Measurements from ENCODE around the gene PIP5K1B.

PIP5K1B gene

DNA sequence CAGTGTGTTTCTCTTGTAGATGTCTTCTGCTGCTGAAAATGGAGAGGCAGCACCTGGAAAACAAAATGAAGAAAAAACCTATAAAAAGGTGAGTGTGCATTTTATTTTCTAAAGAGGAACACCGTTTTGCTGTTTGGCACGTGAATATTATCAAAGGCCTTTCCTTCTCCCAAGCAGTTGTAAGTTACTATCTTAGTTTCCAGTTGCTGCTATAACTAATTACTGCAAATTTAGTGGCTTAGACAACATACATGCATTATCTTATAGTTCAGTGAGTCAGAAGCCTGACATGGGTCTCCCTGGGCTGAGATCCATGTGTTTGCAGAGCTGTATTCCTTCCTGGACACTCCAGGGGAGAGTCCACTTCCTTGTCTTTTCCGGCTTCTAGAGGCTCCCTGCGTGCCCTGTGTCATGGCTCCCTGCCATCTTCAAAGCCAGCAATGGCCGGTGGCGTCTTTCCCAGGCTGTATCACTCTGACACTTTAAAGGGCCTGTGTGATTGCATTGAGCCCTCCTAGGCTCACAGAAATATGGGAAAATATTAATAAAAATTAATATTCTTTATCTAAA lies 117.6 kb downstream of the PIP5K1B start:
- no peak for DNase-seq

DNA sequence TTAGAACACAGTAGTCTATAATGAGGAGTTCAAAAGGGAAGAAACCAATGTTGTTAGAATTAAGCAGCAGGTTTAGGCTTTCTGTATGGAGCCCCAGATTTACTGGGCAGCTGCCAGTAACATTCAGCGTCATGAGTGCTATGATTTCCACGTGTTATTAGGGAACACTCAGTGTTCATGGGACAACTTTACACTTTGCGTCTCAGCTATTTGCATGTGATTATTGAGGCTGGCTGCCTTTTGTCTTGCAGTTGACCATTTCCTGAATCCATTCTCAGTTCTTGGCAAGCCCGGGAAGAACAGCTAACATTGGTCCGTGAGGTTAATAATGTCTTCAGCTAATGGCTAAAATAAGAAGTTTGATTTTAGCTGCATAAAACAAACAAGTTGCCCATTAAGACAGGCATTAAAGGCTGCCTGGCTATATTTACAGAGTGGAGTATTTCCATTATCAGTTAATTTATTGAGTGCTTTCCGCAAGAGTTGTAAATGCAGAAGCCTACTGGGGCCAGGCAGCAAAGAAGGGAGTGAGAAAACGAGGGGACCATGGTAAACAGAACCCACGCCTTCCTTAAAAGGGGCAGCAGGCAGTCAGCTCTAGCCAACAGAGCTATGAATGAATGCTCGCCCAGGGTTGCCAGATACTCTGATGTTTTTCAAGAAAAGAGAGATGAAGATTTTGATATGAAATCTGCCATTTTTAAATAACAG lies 120.9 kb downstream of the PIP5K1B start:
- no peak for DNase-seq

DNA sequence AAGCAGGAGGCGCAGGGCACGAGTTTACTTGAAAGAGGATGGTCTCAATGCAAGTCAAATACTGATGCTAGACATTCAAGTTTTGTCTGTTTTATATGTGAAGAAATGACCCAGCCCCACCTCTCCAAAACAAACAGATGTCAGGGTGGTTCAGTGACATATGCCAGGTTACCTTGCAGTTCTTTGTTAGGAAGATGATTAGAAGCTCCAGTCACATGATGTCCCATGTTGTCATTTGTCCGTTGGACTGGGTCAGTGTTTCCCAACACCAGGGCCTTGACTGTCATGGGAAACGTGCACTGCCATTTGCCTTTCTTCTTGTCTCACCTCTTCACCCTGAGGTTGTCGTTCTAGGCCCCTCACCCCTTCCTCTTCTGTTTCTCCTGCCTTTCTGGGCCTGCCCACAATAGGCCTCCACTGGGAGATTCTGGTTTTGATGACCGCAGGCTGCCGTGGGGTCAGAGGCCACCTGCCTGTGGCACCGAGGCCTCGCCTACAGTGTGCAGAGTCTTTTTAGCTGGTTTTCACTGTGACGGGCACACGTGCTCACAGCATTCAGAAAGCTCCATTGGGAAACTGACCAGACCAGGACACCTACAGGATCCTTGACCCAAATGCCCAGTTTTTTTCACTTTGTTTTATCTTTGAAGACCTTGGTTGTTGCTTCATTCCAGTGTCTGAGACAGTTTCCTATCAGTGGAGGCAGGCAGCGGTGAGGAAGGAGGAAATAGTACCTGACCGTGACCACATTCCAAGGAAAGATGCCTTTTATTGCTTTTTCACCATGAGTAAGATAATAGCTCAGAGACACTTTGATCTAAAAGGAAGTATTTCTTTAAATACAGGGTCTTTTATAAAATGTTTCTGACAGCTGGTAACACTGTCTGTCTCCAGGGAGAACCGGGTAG lies 123.1 kb downstream of the PIP5K1B start:
- DNase-seq: no peak

DNA sequence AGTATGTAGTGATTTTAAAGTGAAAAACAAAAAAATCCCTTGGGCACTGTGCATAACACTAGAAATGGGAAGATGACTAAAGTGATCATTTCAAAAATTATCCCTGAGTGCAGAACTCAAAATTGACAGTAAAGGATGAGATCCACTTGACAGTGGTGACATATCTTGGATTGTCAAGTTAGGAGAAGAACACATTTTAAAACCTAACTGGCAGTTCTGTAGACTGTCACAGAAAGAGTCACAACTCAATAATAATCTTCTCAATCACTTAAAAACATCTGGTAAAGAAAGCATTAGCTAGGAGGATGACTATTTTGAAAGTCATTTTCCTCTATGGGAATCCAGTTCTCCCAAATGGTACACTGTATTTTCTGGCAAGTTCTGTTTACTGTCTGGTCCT lies 127.1 kb downstream of the PIP5K1B start:
- DNase-seq: no peak

DNA sequence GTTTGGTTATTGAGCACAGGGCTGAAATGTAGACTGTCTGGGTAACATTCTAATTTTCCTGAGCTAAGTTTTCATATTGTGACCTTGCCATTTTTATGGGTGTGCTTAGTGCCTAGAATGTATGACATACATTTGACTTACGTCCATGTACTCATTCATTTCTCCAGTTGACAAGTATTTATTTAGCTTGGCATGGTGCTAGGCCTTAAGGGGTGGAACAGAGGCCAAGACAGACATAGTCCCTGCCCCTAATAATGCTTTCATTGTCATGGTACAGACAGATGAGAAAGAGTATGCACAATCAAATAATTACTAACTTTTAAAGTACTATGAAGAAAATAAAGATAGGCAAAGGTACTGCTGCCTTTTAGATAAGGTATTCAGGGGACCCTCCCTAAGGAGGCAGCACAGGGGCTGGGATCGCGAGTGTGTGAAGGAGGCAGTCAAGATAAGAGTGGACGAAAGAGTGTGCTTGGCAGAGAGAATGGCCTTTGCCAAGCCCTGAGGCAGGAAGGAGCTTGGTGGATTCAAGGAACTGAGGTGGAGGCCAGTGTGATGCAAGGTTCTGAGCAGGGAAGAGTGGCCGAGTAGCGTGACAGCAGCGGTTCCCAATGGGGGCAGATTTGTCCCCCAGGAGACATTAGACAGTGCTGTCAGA lies 128.0 kb downstream of the PIP5K1B start:
- no peak for DNase-seq

DNA sequence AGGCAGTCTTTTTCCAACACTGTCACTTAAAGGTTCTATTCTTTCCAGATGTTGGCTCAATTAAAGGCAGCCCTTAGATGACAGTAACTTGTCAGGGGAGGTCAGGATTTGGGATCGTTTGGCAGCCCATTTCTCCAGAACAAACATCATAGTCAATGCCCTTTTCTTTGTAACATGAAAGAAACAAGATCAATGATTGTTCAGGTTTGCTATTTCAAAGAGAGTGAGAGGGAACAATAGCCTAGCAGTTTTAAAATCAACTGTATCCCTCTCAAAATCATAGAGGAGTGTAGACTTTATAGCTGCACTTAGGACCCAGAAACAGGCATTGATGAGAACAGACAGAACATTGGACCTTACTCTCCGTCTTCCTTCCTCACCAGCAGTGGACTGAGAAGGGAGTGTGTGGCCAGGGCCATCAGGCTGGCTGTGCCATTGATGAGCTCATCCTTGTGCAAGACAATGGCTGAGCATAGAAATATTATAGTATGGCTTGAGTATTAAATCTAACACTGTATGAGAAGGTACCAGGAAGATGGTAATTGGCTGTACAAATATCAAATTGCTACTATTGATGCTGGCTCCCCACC lies 130.0 kb downstream of the PIP5K1B start:
- no peak for DNase-seq

DNA sequence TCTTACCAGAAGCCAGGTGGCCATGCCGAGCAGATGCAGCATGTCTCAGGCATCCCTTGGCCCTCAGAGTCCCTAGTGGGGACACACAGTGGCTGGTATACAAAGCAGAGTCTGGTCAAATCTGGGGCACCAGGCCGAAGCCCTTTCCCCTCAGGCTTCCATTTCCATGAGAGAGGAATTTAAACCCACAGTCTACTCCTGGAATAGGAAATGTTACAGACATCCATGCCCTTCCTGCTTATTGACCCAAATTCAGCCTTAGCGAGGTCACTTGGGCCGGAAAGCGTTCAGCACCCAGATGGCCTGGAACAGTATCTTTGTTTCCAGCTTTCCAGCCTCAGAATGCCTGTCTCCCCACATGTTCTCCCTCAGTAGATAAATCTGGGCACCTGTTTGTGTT lies 131.7 kb downstream of the PIP5K1B start:
- DNase-seq: no peak

DNA sequence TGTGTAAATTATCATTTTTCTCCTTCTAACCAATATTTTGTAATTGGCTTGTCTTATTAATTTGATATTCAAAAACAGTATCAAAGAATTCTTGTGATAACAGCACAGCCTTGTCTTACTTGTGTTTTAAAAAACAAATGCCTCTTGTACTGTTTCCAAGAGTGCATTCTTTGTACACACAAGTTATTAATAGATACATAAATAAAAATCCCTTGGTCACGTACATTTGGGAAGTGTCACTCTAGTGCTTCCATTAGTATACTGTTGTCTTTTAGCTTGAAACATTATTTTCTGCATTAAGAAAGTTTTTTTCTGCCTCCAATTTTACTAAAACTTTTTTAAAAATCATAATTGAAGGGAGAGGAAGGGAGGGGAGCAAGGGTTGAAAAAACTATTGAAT lies 133.2 kb downstream of the PIP5K1B start:
- DNase-seq: no peak

DNA sequence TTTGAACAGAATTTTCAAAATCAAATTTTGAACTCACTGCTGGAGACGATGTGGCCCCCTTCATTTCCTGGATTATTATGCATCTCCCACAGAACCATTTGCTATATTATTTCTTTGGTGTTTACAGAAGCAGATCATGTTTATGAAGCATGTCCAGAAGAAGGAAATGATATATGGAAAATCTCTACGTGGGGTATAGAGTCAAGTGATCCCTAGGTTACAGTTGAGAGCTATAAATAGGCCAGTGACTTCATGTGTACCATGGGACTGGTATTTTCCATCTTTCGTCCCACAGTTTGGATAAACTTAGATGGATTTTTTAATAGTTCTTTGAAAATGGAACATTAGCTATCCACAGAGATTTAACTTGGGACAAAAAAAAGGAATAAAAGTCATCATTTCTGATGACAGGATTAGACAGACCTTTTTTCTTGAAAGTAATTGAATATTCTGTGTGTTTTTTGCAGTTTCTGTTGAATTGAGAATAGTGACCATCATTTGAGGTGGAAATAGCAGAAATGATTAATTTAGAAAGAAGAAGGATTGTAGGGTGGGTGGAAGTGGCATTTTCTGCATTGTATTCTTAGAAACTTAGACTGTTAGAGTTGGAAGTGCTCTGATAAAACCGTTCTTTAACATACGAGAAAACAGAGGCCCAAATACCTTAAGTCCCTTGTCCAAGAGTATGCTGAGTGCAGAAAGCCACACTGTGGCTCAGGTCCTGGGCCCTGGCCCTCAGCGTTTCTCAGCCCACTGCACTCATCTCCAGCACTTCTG lies 136.4 kb downstream of the PIP5K1B start:
- DNase-seq: no peak

DNA sequence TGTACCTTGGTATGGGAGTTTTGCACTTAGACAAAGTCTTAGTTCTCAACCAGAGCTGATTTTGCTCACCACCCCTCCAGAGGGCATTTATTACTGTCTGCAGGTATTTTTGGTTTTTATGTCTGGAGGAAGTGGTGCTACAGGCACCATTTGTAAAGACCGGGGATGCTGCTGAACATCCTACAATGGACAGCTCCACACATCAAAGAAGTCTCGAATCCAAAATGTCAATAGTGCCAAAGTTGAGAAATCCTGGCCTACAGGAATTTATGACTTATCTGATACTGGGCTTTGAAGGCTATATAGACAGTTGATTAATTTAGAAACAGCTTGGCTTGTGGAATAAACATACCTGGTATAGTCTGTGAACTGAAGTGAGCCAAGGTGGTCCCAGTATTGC lies 137.5 kb downstream of the PIP5K1B start:
- DNase-seq: no peak

DNA sequence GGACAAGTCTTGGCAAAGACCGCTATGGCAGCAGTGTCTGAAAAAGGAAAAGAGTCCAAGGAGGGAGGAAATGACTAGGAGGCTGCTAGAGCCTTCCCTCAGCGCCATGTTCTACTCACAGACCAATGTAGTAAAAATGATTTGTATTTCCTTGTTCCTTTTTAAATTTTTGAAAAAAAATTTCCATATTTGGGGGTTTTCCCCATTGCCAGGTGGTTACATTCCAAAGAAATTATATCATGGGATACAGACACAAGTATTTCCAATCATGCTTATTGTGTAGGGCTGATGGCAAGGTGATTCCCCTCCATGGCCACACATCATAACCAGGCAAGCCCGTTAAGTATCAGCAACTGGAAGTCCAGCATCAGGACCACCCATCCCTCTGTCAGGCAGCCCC lies 138.2 kb downstream of the PIP5K1B start:
- no peak for DNase-seq

DNA sequence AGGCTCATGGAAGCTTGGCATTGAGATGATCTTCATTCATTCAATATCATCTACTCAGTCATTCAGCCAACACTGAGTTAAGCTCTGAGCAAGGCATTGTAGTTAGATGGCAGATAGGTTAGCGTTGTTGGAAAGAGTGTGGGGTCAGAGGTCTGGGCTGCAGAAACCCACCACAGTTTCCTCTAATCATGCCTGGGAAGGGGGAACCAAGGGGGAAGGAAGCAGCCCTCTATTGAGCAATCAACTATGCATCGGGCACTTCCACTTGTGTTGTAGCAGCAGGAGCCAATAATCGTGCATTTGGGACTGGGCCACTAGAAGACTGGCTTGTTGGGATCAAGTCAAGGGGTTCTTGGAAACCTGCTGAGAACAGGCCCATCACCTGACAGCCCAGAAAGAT lies 139.1 kb downstream of the PIP5K1B start:
- no peak for DNase-seq

DNA sequence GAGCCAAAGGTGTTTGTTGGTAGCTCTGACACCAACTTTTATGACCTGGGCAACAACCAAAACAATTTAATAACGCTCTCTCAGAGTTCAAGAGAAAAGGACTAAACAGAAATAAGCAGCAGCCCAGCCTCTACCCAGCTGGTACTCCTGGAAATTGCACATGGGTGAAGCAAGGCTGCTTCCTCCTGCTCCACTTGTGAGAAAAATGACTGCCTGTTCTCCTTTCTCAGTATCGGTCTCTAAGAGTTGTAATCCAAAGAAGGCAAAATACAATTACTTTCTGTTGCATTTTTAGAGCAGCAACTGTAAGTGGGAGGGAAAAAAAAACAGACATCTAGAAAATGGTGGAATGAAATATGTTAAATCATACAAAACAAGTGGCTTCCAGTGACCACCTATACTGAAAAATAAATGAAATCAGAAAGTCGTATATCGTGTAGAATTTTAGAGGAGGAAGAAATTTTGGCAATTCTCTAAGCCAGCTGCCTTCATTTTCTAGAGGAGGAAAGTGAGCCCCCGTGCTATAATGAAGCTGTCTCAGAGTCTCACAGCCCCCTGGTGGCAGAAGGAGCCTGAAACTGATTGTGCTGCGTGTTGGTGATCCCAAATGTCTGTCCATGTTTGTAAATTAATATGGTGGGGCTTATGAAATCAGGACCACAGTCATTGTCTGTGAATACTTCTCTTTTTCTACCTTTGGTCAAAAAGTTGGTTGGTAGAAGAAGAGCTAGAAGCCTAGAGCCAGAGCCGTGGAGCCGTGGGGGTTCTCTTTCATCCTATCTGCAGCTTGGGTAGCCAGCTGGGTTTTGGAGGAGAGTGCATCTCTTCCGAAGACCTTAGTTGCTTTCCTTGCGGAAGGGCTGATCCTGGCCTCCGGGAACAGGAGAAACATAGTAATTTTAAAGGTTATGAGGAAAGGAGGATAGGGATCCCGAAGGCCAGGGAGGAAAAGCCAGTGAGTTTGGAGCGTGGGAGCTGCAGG lies 139.9 kb downstream of the PIP5K1B start:
- peak; percentile 16 for DNase-seq

DNA sequence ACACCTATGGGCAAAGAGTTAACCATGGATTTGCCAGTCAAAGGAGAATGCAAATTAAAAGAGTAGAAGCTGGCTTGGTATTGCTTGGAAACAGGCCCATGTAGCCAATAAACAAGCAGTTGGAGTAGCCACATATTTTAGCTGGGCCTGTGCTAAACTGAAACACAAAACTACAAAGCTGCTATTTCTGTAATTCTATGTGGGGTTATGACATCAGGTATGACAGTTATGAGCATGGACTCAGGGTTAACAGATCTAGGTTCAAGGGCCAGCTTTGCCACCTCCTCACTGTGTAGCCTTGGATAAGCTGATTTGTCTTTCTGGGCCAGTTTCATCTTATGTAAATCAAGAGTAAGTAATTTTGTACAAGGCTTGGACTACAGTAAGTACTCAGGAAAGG lies 142.7 kb downstream of the PIP5K1B start:
- DNase-seq: no peak

DNA sequence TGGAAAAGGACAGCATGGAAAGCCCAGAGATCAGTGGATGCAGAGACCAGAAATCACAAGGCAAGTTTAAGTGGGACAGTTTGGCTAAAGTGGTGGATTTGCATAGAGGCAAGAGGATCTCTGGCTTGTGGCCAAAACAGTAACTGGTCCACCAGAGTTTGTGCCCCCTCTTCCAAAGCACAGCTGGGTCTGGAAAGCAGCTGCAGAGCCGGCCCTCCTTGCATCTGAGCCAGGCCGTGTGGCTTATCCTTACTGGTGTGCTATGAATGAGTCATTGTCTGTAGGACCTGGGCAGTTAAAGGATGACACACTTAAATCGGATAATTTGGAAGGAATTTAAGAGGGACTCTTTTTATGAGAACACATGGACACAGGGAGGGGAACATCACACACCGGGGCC lies 146.6 kb downstream of the PIP5K1B start:
- DNase-seq: no peak

DNA sequence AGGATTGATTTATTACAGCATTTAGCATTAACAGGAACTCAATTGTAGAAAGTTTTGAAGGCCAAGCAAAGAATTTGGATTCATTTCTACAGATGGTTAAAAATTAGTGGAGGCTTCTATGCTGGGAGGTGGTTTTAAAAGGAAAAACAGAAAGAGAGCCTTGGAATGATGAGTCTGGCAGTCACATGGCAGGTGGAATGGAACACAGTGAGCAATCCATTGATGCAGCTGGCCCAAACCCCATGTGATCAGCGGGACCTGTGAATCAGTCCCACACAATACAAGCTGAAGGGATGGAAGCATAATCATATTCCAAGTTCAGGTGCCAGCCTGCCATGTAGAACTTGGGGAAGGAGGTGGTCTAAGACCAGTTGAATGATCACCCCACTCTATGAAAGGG lies 147.9 kb downstream of the PIP5K1B start:
- no peak for DNase-seq

DNA sequence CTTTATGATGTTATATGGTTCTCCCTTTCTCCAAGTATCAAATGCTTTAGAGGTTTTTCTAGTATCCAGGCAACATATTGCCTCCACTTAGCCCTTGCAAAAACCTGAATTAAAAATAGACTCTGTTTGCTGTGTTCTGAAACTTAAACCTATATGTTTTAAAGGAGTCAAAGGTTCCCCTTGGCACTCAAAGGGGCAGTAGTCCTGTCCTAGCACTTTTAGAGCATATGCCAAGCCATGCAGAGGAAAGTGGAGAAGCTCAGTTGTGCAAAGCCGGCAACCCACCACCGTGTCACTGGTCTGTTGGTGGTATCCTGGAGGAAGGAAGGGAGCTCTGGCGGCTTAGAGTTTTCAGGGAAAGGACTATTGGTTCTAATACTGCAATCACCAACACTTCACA lies 154.3 kb downstream of the PIP5K1B start:
- no peak for DNase-seq

DNA sequence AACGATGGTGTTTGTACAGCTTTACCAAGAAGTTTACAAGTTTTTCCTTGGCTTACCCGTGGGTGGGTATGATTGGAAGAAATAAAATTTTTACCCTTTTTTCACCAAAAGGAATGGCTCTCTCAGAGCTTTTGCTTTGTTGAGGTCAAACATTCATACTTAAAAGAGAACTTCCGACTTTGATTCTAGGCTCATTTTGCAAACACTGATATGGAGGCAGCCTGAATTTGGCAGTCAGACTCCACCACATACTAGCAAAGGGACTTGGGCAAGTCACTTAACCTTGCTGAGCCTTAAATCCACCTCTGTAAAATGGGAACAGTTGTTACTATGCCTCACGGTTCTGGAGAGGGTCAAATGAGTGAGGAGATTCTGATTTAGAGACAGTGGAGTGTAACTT lies 155.4 kb downstream of the PIP5K1B start:
- DNase-seq: no peak

DNA sequence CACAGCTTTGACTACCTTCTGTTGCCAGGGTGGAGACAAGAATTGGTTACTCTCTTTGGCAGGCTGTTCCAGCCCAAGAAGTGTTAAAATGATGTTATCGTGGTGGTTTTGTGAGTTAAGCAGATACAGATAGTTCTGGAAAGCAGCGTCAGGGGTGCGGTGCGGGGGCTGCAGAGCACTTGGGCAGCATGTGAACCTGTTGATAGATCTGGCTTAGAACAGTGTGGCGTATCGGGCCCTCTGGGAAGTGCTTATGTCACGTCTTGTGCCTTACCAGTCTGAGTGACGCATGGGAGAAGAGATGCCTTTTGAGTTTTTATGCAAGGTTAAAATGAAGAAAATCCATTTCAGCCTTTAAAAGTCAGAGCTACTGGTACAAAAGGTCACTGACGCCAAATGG lies 156.4 kb downstream of the PIP5K1B start:
- DNase-seq: no peak

DNA sequence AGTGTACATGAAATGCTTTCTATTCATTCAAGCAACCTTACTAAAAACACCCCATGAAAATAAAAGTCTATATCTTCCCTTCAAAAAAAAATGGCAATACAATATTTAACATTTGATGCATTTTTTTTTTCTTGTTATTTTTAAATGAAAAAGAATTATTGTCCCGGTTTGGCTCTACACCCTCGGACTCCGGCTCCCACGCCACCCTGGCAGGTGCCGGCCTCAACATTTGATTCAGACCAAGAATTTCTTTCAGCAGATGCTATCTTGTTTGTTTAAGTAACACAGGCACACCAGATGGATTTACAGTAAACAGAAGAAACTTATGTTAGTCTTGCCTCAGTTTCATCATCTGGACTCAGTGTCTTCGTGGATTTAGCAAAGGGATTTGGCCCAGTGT lies 162.0 kb downstream of the PIP5K1B start:
- DNase-seq: no peak

DNA sequence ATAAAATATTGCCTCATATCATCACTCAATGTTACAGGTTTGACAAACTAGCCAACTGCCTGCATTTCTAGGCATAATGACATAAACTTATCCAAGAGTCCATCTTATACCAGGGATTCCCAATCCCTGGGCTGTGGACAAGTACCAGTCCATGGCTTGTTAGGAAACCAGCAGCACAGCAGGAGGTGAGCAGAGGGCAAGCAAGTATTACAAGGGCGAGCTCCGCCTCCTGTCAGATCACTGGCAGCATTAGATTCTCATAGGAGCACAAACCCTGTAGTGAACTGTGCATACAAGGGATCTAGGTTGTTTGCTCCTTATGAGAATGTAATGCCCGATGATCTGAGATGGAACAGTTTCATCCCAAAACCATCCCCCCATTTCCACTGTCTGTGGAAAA lies 164.0 kb downstream of the PIP5K1B start:
- no peak for DNase-seq
